ENCODE data around the gene SCUBE1. TPM values are rescaled to one million over a fixed set of nuclear protein-coding genes. Genes with fewer than 3 reads are reported as not detected.

SCUBE1 gene
- total and polyA plus RNA-seq, 8 donors: 0.04 to 0.41 (median 0.12) TPM; not detected in 3

DNA sequence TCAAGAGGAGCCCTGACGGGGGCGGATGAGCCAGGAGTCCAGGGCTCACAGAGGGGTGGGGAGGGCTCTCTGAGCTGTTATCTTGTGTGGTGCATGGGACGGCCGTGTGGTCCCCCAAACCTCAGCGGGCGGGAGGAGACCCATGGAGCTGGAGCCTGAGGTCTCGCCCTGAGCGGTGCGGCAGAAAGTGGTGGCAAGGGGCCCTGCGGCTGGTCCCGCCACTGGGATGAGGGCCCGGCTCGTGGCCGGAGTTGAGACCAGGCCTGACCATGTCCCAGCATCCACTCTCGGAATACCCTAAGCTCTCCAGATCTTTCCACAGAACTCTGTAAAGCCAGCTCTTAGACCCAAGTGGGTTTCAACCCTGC lies 133.7 kb downstream of the SCUBE1 start:
- Histone ChIP-seq H3K4me3 (no peak overlapping the region), H3K9me3 (no peaks in the 10 kb centered on the region), H3K27me3 (no peaks in the 10 kb centered on the region), H3K27ac (no peak overlapping the region), H3K4me1 (no peaks in the 10 kb centered on the region), H3K36me3 (no peaks in the 10 kb centered on the region)
- no peak for ATAC-seq
- TF ChIP-seq, protein P1, sequence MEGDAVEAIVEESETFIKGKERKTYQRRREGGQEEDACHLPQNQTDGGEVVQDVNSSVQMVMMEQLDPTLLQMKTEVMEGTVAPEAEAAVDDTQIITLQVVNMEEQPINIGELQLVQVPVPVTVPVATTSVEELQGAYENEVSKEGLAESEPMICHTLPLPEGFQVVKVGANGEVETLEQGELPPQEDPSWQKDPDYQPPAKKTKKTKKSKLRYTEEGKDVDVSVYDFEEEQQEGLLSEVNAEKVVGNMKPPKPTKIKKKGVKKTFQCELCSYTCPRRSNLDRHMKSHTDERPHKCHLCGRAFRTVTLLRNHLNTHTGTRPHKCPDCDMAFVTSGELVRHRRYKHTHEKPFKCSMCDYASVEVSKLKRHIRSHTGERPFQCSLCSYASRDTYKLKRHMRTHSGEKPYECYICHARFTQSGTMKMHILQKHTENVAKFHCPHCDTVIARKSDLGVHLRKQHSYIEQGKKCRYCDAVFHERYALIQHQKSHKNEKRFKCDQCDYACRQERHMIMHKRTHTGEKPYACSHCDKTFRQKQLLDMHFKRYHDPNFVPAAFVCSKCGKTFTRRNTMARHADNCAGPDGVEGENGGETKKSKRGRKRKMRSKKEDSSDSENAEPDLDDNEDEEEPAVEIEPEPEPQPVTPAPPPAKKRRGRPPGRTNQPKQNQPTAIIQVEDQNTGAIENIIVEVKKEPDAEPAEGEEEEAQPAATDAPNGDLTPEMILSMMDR (IDR thresholded peaks at IDR 0.05): no peak
- no peak for DNase-seq
- intact Hi-C loops (cut with DNase I): no loop called here
- WGBS, 2 donors: 77 to 81% methylated on average over 15 of the region's 15 CpGs
- no peak for FAIRE-seq

DNA sequence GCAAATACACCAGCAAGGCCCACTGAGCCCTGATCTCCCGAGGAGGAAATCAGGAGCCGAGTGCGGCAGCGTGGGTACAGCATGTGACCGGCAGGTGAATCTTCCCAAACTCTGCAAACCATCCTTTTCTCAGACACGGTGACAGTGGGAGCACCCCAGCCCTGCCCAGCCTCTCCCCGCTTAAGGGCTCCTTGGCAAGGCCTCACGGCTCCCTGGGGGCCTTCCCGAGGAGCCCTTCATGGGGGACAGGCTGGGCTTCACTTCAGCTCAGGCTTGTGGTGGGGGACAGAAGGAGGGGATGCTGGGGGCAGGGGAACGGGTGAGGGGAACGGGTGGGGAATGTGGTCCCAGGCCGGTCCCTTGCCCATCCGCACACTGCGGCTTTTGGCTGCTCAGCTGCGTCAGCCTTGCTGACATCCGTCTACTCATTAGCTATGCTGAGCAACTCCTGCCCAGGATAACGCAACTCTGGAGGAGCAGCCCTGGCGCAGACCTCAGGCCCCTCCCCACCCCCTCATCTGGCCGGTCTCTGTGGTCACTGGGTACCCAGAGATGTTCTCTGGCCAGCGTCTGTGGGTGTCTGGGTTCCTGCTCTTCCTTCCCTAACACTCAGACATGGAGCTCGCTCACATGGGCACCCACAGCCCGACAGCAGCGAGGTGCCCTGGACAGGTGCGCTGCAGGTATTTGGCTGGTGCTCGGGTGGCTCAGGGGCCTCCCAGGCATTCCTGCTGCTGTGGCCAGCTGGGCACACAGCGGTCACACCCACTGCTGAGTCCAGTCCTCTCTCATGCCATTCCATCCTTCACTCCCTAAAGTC lies 134.3 kb downstream of the SCUBE1 start:
- Histone ChIP-seq H3K4me1 (no peaks in the 10 kb centered on the region), H3K27ac (no peak overlapping the region), H3K9me3 (no peaks in the 10 kb centered on the region), H3K4me3 (no peak overlapping the region), H3K36me3 (no peaks in the 10 kb centered on the region), H3K27me3 (no peaks in the 10 kb centered on the region)
- intact Hi-C loops (cut with DNase I): no loop called here
- ATAC-seq: no peak
- TF ChIP-seq, protein P1 (IDR thresholded peaks at IDR 0.05): no peak
- 69 to 75% methylated on average over 26 of the region's 26 CpGs for WGBS, 2 donors
- DNase-seq: no peak
- no peak for FAIRE-seq

DNA sequence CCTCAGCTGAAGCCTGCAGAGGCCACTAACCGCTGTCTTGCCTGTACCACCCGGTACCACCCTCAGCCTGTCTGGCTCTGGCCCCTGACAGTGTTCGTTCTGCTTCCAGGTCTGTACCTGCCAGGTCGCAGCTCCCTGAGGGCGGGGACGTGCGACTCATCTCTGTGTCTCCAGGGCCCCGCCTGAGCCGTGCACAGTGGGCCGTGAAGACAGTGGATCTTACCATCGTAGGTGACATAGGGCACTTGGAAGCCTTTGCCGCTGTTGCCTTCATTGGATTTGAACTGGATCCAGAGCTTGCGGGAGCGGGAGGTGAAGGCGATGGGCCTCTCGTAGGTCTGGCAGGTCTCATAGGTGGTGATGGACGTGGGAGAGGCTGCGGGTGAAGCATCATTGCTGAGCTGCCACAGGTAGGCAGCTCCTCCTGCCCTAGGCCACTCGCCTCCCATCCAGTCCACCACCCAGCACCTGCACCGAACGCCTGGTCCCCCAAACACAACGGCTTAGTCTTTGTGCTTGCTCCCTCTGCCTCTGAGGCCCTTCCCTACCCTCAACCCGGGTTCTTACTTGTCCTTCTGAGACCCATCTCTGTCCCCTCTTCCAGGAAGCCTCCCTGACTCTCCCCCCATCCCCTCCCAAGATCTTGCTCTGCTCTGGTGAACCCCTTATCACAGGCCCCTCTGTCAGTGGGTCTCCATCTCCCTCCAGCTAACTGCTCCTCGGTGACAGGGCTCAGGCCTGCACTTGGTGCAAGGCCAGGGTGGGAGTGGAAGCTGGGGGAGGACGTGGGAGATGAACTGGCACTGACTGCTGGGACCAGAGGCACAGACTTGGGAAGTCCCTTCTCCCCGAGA lies 135.1 kb downstream of the SCUBE1 start:
- TF ChIP-seq, protein P1 (IDR thresholded peaks at IDR 0.05): no peak
- intact Hi-C loops (cut with DNase I): no loop called here
- no peak for ATAC-seq
- Histone ChIP-seq H3K36me3 (no peaks in the 10 kb centered on the region), H3K9me3 (no peaks in the 10 kb centered on the region), H3K4me3 (no peak overlapping the region), H3K27ac (no peak overlapping the region), H3K4me1 (no peaks in the 10 kb centered on the region), H3K27me3 (no peaks in the 10 kb centered on the region)
- WGBS, 2 donors: 70 to 78% methylated on average over 26 of the region's 26 CpGs
- FAIRE-seq: no peak
- DNase-seq: peak in 1 of 6 donors; percentile 54

DNA sequence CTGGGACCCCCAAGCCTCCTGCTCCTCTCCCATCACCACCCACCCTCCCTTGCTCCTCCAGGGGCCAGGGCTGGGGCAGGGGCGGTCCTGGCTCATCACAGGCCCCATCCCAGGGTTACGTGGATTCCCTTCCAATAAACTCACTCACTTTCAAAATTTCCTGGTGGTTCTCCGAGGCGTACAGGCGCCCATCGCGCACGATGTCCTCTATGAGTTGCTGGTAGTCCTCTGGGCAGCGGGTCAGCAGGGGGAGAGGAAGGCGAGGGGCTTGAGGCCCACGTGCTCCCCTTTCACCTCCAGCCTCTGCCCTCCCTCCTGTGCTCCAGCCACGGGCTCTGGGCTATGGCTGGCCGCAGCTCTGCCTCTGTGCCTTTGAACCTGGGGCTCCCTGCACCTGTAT lies 135.8 kb downstream of the SCUBE1 start:
- FAIRE-seq (no peak), DNase-seq (no peak), ATAC-seq (no peak)
- TF ChIP-seq, protein P1 (IDR thresholded peaks at IDR 0.05): no peak
- 76 to 83% methylated on average over 12 to 13 of the region's 13 CpGs for WGBS, 2 donors
- Histone ChIP-seq H3K9me3 (no peaks in the 10 kb centered on the region), H3K4me3 (no peak overlapping the region), H3K4me1 (no peaks in the 10 kb centered on the region), H3K27ac (no peak overlapping the region), H3K27me3 (no peaks in the 10 kb centered on the region), H3K36me3 (no peaks in the 10 kb centered on the region)
- intact Hi-C loops (cut with DNase I): no loop called here

Measured in pancreas (tissue), 10 donors.